Caki2 (cell line): Measurements from ENCODE around the gene SLA2. TPM values are rescaled to one million over a fixed set of nuclear protein-coding genes. Genes with fewer than 3 reads are reported as not detected.
"Not testable (repeated sequence)": the region's sequence is repeated elsewhere in the genome, so short reads cannot be mapped to it uniquely, and the experiment has no call there.

Experiments
- DNase-seq: peaks from one replicate; pipeline ENCODE4 v3.0.0-alpha.2; 2015; ENCODE audit warnings: low read depth
- in situ Hi-C: cut with HindIII; loops from 2 replicates; pipeline ENCODE4 v1.10.0; 2016; ENCODE audit warnings: low sequenced_read_pairs, low pct_unique_long_range_greater_than_20kb, mixed read lengths
- total RNA-seq: library from RNA; depleted of rRNA; stranded (reverse); fragments of >200 nt; shearing (Covaris generic); gene quantifications from 2 replicates; pipeline ENCODE4 v1.2.3, GENCODE V29; 2014; ENCODE audit warnings: low replicate concordance

The SLA2 gene
- total RNA-seq, 1 experiment from 2014 or later, result 0.27 TPM

- in situ Hi-C loops, result no loop called here
- DNase-seq, result peak; percentile 35
Observed at GRCh38 chr20:36653456-36653855, 7.5 kb upstream of the SLA2 start.

- in situ Hi-C loops, result no loop called here
- DNase-seq, result no peak
Observed at GRCh38 chr20:36647196-36648121, 1.5 kb upstream of the SLA2 start.

- in situ Hi-C loops, result no loop called here
- DNase-seq, result no peak
Observed at GRCh38 chr20:36646678-36647077, 682 bp upstream of the SLA2 start.

GRCh38 chr20:36645353-36645752, 643 bp downstream of the SLA2 start:
- in situ Hi-C loops, result no loop called here
- no peak for DNase-seq

GRCh38 chr20:36644706-36645095, 1.3 kb downstream of the SLA2 start:
- in situ Hi-C loops, result no loop called here
- DNase-seq, result no peak

GRCh38 chr20:36644032-36644705, 1.8 kb downstream of the SLA2 start:
- in situ Hi-C loops, result no loop called here
- DNase-seq, result no peak

- in situ Hi-C loops, result no loop called here
- DNase-seq, result no peak
Observed at GRCh38 chr20:36642136-36642535, 3.9 kb downstream of the SLA2 start.

- no peak for DNase-seq
- in situ Hi-C loops, result no loop called here
Observed at GRCh38 chr20:36641506-36641843, 4.5 kb downstream of the SLA2 start.

GRCh38 chr20:36638876-36639400, 7.1 kb downstream of the SLA2 start:
- DNase-seq, result not testable (repeated sequence)

GRCh38 chr20:36634342-36634741, 11.7 kb downstream of the SLA2 start:
- DNase-seq, result no peak
- in situ Hi-C loops, result no loop called here

More at GRCh38 chr20:36638876-36639400, 7.1 kb downstream of the SLA2 start:
- in situ Hi-C loops, result not testable (repeated sequence)

GRCh38 chr20:36633285-36633772, 12.7 kb downstream of the SLA2 start:
- no peak for DNase-seq
- in situ Hi-C loops, result no loop called here

GRCh38 chr20:36632487-36633284, 13.3 kb downstream of the SLA2 start:
- in situ Hi-C loops, result no loop called here
- DNase-seq, result no peak

- in situ Hi-C loops, result no loop called here
- DNase-seq, result no peak
Observed at GRCh38 chr20:36632147-36632486, 13.9 kb downstream of the SLA2 start.

GRCh38 chr20:36631646-36632045, 14.3 kb downstream of the SLA2 start:
- in situ Hi-C loops, result no loop called here
- DNase-seq, result no peak

- in situ Hi-C loops, result no loop called here
- no peak for DNase-seq
Observed at GRCh38 chr20:36629719-36630681, 16.0 kb downstream of the SLA2 start.

GRCh38 chr20:36628076-36628475, 17.9 kb downstream of the SLA2 start:
- in situ Hi-C loops, result no loop called here
- DNase-seq, result no peak

GRCh38 chr20:36624944-36625324, 21.1 kb downstream of the SLA2 start:
- DNase-seq, result no peak
- in situ Hi-C loops, result no loop called here
